HTERT RPE-1 (cell line): ENCODE data around the gene TRAPPC10.
"Not testable (repeated sequence)": the region's sequence is repeated elsewhere in the genome, so short reads cannot be mapped to it uniquely, and the experiment has no call there.

ENCODE experiments used
- in situ Hi-C: fragments of 300-500 bp; cut with MboI; formaldehyde crosslinking; loops from 4 replicates; pipeline ENCODE4 v1.14.3; 2020; ENCODE audit warnings: low sequenced_read_pairs

The TRAPPC10 gene

DNA sequence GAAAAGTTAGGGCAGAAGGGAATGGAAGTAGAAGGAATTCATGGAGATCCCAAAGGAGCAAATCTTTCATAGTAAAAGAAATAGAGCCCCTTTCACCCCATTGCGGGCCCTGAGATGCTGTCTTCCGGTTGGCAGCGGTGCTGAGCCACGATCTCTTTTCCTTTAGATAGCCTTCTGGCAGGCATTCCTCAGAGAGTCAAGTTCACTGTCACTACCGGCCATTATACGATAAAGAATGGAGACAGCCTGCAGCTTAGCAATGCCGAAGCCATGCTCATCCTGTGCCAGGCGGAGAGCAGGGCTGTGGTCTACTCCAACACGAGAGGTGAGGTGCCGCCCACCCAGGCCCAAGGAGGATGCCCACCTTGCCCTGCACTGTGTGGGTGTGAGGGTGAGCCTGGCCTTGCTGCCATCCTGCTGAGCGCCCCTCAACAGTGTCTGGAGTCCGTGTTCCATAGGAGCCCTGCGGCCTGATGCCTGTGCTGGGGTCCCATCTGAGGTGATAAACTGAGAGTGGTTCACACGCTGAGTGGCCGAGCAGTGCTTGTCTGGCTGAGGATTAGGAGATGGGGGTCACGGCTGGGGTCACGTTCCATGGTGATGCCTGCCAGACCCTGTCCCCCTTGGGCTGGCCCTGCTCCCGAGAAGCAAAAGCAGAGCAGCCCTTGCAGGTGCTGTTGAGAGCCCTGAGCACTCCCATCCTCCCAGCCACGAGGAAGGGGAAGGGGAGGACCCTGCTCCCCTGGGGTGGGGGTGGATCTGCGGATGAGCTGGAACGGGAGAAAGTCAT, 74.7 kb downstream of the TRAPPC10 start:
- in situ Hi-C loops = no loop called here

GRCh38 chr21:44087426-44088400, 75.6 kb downstream of the TRAPPC10 start:
- in situ Hi-C loops = no loop called here

DNA sequence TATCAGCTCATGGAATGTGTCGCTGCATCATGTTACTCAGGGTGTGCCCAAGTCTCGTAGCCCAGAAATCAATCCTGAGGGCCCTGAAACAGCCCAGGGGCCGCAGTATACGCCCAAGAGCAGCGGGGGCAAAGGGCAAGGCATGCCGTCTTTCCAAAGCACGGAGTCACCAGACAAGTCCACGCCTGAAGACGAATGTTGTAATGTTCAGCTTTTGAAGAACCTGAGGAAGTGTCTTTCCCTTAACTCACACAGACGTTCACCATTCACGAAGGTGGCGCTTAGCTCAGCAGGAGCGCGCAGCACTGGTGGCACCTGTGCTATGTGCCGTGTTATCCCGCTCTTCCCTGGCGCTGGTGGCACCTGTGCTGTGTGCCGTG, 76.3 kb downstream of the TRAPPC10 start:
- in situ Hi-C loops = no loop called here

DNA sequence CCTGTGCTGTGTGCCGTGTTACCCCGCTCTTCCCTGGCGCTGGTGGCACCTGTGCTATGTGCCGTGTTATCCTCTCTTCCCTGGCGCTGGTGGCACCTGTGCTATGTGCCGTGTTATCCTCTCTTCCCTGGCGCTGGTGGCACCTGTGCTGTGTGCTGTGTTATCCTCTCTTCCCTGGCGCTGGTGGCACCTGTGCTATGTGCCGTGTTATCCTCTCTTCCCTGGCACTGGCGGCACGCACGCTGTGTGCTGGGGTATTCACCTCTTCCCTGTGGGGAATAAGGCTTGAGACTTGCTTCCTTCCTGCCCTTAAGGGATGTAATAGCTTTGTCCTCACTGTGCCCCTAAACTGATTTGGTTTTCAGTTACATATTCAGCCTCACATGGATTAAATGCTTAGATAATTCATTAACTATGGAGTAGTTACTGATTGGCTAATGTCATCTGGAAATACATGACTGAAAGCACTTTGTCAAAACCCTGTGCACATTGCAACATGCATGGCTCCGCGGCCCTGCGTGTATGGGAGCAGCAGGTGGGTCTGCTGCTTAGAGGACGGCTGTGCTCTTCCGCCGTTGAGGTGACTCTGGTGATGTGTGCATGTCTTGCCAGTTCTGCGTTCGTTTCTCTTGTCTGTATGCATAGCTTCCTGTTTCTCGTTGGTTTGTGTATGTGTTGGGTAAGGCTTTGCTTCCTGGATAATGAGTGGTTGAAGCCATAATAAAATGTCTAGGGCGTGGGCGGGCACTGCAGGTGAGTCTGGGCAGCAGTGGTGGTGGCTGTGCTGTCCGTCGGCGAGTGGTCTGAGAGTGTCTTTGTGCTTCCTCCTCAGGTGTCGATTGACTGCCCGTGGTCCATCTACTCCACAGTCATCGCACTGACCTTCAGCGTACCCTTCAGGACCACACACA, 77.1 kb downstream of the TRAPPC10 start:
- in situ Hi-C loops = no loop called here

DNA sequence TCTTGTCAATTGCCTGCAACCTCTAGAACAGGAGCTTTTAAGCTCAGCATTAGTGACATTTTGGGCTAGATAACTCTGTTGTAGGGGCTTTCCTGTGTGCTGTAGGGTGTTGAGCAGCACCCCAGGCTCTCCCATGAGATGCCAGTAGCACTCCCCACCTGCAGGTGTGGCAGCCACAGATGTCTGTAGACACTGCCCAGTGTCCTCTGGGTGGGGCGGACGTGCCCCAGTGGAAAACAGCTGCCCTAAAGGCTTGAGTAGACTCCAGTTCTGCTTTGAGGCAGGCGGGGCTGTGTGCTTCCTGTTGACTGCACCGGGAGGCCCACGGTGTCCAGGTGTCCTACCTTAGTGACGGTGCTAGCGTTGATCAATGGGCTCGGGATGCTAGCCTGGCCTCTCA, 78.2 kb downstream of the TRAPPC10 start:
- in situ Hi-C loops = no loop called here

- in situ Hi-C loops = no loop called here
These were observed 80.1 kb downstream of the TRAPPC10 start for GRCh38 chr21:44092211-44092610.

- in situ Hi-C loops = no loop called here
These were observed 81.7 kb downstream of the TRAPPC10 start for GRCh38 chr21:44093761-44094160.

- in situ Hi-C loops = no loop called here
These were observed 82.7 kb downstream of the TRAPPC10 start for GRCh38 chr21:44094832-44095231.

DNA sequence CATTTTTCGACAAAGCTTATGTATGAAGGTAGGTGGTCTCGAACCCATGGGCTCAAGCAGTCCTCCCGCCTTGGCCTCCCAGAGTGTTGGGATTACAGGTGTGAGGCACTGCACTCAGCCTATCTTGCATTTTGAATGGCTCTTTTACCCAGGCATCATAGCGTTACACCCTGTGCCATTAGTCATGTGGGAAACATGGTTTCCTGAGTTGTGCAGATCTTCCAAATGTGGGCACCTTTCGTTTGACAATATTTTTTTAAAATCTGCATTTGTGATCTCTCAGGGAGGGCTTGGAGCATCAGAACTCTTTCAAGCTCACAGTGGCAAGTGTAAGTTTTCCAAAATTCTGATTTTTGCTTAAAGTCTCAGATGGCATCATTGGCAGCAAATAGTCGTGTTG, 86.4 kb downstream of the TRAPPC10 start:
- in situ Hi-C loops = not testable (repeated sequence)

DNA sequence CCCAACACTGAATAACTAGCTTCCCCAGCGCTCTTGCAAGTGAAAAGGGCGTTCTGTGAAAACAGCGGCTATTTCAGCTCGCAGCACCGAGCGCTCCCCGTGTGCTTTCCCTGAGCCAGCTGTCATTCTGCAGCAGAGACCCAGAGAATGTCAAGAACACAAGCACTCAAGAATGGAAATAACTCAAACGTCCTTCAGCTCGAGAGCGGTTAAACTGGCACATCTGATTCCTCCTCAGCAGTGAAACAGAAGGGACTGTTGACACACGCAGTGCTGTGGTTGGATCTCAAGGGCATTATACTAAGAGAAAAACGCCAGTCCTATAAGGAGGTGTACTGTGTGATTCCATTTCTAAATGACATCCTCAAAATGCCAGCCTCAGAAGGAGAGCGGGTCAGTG, 86.9 kb downstream of the TRAPPC10 start:
- in situ Hi-C loops = not testable (repeated sequence)

- in situ Hi-C loops = not testable (repeated sequence)
These were observed 95.0 kb downstream of the TRAPPC10 start, which contains the start of gene PWP2 for GRCh38 chr21:44107026-44107501. Gene PWP2, plus strand, starts transcription at chr21:44107399. Its CDS starts 18 bp downstream, at chr21:44107417.

GRCh38 chr21:44107589-44107988, 95.5 kb downstream of the TRAPPC10 start:
- in situ Hi-C loops = not testable (repeated sequence)

- in situ Hi-C loops = not testable (repeated sequence)
These were observed 101.7 kb downstream of the TRAPPC10 start for GRCh38 chr21:44113702-44114371.

DNA sequence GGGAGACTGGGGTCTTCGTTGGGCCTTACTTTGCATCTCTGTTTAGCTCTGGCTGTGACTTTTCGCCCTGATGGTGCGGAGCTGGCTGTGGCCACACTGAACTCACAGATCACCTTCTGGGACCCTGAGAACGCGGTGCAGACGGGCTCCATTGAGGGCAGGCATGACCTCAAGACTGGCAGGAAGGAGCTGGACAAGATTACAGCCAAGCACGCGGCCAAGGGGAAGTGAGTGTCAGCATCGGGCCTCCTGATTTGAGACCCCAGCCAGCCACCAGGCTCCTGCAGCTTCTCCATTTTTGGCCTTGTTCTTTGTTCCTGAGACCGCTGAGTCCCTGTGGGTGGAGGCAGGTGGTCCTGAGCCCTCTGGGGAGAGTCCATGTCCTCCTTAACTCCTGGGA, 110.0 kb downstream of the TRAPPC10 start:
- in situ Hi-C loops = not testable (repeated sequence)

GRCh38 chr21:44127827-44128226, 115.7 kb downstream of the TRAPPC10 start:
- in situ Hi-C loops = not testable (repeated sequence)

DNA sequence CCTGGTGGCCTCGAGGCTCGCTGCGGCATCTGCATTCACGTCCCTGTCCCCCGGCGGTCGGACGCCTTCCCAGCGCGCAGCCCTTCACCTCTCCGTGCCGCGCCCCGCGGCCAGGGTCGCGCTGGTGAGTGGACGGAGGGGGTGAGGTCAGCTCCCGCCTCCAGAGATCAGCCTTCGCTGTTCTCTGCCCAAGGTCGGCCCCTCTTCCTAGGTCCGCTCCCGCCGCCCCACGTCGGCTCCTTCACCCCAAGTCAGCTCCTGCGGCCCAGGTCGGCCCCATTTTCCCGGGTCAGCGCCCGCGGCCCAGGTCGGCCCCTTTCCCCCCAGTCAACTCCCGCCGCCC, 121.6 kb downstream of the TRAPPC10 start:
- in situ Hi-C loops = not testable (repeated sequence)

GRCh38 chr21:44134732-44135131, 122.6 kb downstream of the TRAPPC10 start:
- in situ Hi-C loops = not testable (repeated sequence)

GRCh38 chr21:44138039-44138438, 125.9 kb downstream of the TRAPPC10 start:
- in situ Hi-C loops = not testable (repeated sequence)

DNA sequence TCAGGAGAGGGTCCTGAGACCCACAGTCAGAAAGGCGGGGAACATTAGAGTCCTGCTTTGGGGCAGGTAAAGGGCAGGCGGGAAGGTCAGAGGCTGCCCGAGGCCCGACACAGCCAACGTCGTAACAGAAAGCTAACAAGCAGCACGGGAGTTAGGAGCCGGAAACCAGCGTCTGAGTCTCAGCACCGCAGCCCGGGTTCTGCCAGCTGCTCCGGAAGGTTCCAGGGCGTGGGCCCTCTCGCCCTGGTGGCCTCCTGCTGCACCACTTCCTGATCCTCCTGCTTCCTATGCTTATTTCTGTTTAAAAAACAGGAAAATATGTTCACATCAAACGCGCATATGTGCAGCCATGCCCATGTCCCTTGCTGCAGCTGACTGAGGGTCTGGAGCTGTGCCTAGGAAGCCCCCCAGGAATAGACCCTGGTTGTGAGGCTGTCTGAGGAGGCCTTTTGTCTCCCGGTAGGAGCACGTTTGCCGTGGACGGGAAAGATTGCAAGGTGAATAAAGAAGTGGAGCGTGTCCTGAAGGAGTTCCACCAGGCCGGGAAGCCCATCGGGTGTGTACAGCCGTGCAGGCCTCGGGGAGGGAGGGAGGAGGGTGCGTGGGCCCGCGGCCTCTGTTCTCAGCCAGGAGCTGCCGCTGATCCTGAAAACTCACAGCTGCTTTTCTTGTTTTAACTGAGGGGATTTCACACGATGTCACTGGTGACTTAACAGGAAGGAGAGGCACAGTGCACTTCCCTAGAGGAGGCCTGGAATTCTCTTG, 127.9 kb downstream of the TRAPPC10 start:
- in situ Hi-C loops = not testable (repeated sequence)
